NB4 (cell line): ENCODE results near the gene GASK1B.

Experiments used
- CTCF ChIP-seq: IDR thresholded peaks from one replicate; pipeline ENCODE4 v1.5.1; 2012; ENCODE audit warnings: low read depth, low read length
- MAX ChIP-seq: IDR thresholded peaks from 2 replicates; pipeline ENCODE4 v1.6.1; 2011; ENCODE audit warnings: low read depth, low read length
- POLR2A ChIP-seq: IDR thresholded peaks from 2 replicates; pipeline ENCODE4 v1.6.1; 2011; ENCODE audit warnings: mild to moderate bottlenecking; ENCODE audit not compliant: insufficient read length; ENCODE audit errors: extremely low read depth

GRCh38 chr4:158129694-158130093 lies 43.1 kb downstream of the GASK1B start:
- TF ChIP-seq CTCF (no peak), POLR2A (no peak), MAX (no peak)
